ENCODE results near the gene RNF32.
"Not testable (repeated sequence)": the region's sequence is repeated elsewhere in the genome, so short reads cannot be mapped to it uniquely, and the experiment has no call there.

Gene RNF32

DNA sequence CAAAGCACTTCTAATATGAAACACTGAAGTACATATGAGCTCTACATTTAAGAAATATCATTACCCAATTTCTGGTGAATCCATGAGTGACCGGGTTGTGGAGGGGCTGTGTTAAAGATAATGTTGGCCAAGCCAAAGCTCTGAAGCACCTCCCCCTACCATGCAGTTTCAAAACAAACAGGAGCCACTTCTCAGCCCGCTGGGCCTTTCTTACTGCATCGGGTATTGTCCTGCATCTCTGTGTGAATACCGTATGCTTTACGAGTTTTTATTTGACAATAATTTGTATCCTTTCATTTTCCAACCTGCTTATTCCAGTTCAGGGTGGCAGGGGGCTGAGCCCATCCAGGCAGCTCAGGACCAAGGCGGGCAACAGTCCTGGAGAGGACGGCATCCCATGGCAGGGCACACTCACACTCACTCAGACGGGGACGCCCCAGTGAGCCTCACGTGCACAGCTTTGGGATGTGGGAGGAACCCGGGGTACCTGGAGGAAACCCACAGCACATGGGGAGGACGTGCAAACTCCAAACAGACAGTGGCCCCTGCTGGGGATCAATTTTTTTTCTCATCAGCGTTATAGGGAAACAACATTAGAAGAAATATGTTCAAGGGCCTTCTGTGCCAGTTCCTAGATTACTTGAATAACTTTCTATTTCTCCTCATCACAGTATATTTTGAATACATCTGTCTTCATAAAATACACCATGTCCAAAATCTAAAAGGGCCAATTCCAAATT lies 1.9 kb downstream of the RNF32 start:
- no peak for DNase-seq (ENCODE audit: low spot score)

GRCh38 chr7:156647330-156647729 lies 6.8 kb downstream of the RNF32 start:
- not testable (repeated sequence) for DNase-seq (ENCODE audit: low spot score)

DNA sequence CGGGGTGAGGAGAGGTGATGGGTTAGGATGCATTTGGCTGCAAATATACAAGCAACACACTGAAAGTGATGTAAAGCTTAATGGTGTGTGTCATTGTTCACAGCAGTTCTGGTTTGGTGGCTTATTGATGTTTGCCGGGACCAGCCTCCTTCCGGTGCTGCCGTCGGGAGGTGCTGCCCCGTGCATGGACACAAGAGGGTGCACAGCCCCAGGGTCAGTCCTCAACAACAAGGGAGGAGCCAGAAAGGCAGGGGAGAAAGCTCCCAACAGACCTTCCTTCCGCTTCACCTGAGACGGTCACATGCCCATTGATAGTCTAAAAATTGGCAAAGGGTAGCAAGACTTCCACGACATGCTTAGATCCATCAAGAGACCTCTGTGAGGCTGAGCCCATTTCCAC lies 9.5 kb downstream of the RNF32 start:
- no peak for DNase-seq (ENCODE audit: low spot score)

GRCh38 chr7:156651474-156651873 lies 10.9 kb downstream of the RNF32 start:
- DNase-seq (ENCODE audit: low spot score), result no peak

- no peak for DNase-seq (ENCODE audit: low spot score)
These were observed 12.5 kb downstream of the RNF32 start for GRCh38 chr7:156652886-156653568.

DNA sequence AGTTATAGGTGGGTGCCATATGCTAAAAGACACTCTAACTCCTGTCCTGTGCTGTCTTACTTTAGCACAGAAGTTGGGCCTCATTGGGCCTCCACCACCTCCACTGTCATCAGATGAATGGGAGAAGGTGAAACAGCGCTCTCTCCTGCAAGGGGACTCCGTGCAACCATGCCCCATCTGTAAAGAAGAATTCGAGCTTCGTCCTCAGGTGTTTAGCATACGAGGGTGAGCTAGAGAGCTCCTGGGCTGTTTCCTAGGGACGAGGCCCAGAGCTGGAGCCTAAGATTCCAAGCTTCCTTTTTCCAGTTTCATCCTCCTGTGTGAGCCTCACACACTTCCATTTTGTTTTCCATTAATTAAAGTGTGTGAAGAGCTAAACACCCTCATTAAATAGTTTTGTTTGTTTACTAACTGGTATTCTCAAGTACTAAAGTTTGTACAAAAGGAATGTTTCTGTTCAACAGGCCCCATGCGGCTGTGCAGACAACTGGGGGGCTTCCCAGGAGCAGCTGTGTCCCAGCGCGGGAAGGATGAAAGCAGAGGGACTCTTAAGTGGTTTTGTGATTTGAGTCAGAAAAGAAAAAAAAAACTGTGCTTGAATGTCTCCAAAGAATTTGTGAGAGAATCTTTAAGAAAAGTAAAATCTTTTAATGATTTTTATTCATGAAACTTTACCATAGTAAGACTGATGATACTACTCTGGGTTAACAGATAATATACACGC lies 14.1 kb downstream of the RNF32 start:
- no peak for DNase-seq (ENCODE audit: low spot score)

DNA sequence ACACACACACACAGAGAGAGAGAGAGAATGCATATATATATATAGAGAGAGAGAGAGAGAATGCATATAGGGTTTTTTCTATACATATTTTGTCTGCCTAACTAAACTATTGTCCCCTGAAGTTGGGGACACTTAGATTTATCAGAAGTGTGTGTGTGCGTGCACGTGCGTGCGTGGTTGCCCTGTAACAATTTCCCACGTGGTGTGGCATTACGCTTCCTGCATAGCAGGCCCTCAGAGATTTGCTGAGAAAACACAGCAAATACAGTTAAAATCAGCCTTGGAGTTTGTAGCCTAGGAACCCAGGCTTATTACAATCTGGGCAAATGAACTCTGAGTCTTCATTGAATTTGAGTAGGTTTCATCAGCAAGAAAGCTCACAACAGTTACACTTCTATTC lies 14.7 kb downstream of the RNF32 start:
- no peak for DNase-seq (ENCODE audit: low spot score)

DNA sequence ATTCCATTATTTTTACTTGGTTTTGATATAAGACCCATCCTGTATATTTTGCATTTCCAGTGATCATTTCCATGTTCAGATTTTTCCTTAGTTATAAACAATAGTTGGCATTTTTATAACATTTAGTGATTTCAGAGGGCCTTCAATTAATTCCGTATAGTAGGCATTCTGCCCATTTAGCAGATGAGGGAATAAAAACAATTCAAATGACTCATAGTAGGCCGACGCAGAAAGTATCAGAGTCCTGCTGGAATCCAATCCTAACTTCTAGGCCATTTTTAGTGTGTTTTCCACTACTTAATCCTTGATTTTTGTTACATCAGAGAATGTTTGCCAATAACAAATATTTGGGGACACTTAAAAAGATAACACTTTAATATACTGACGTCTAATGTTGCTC lies 15.4 kb downstream of the RNF32 start:
- no peak for DNase-seq (ENCODE audit: low spot score)

GRCh38 chr7:156656598-156656997 lies 16.0 kb downstream of the RNF32 start:
- DNase-seq (ENCODE audit: low spot score), result no peak

DNA sequence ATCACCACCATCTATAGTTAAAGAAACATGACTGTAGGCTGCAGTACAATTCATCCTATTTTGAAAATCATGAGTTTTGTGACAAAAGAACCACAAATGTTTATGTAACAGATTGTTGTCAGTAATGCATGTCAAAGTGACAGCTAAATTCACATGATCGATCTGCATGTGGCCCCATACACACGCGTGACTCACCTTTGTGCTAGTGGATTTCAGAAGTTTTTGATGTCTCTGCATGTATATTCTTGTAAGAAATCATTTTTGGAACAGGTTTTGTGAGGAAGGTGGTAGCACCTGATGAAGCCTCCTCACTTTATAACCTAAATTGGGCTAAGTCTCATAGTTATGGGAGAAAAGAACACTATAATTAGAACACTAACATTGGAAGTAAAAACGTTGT lies 17.1 kb downstream of the RNF32 start:
- DNase-seq (ENCODE audit: low spot score), result no peak

DNA sequence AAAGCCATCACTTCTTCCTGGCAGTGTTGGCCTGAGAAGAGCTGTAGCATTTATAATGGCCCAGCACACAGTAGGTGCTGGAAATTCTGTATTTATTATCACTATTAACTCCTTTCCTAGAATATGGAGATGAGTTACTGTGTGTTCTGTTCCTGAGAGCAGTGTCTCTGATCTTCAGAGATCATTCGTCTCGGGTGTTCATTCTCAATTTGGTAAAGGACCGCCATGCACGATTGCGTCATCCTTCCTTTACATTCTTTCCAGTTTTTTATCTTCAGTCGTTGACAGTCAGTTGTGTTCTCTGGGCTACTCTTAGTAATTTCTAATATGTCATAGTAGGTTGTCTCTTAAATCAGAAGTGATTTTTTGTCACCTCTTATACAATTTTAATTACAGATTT lies 18.6 kb downstream of the RNF32 start:
- no peak for DNase-seq (ENCODE audit: low spot score)

GRCh38 chr7:156659961-156660360 lies 19.4 kb downstream of the RNF32 start:
- no peak for DNase-seq (ENCODE audit: low spot score)

DNA sequence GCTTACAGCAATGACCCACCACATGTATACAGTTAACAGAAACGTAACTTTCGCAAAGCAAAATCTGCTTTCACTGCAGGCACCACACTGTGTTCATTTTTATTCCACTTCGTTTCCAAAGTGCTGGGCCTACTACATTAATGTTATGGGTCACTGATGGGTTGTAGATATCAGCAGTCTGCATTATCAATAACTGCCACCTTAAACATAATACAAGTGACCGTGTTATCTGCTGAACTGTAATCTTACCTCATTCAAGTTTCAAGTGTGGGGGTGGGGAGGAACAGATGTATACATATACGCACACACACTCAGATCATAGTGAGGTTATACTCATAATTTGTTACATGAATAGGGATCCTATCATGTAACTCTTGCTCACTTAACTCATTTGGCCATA lies 21.1 kb downstream of the RNF32 start:
- DNase-seq (ENCODE audit: low spot score), result no peak

GRCh38 chr7:156662277-156662676 lies 21.7 kb downstream of the RNF32 start:
- no peak for DNase-seq (ENCODE audit: low spot score)

DNA sequence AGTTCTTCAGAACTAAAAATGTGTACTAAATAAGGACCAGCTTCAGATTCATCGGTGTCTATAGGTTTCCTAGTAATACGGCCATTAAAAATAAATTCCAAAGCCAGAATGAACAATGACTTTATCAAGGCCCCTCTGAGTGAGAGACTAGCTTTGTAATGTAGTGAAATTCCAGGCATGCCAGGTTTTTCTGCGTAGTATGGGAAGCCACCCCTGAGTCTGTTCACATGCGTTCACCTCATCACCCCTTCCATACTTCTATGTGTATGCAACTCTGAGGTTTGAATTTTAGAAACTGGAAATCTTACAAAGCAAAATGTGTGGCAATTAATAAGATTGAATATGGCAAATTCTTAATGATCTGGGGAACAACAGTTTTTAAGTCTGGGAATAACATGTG lies 24.5 kb downstream of the RNF32 start:
- no peak for DNase-seq (ENCODE audit: low spot score)

DNA sequence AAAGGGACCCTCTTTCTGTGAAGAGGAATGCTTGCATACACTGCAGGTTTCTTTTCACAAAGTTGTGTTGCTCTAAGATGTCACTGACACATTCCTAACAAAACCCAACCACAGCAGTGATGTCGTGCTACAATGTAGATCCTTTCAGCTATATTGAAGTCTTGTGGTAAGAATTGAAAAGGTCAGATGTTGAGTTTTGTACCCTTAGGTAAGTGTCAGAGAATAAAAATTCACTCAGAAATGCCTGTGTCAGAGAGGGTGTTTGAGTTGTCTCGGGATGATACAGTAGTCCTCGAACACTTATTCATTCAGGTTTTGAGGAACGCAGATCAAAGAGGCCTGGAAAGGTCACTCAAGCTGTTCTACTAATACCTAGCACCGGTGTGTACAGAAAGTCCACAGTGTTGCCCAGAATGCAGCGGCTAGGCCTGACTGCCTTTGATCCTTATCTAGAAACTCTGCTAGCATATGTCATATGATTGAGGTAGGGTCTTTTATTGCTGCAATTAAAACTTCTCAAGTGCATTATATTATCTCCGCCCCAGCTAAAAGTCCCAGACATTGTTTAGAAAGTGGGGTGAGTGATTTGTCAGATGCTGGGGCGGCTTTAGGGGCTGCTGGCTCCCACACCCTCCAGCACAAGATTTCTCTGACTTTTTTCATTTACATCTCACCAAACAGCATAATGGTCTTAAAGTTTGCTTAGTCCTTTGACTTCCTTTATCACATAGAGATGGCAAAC lies 26.0 kb downstream of the RNF32 start:
- no peak for DNase-seq (ENCODE audit: low spot score)

- no peak for DNase-seq (ENCODE audit: low spot score)
These were observed 26.5 kb downstream of the RNF32 start for GRCh38 chr7:156667110-156667426.

- no peak for DNase-seq (ENCODE audit: low spot score)
These were observed 27.7 kb downstream of the RNF32 start for GRCh38 chr7:156668130-156668741.

- no peak for DNase-seq (ENCODE audit: low spot score)
These were observed 28.7 kb downstream of the RNF32 start for GRCh38 chr7:156669035-156669828.

DNA sequence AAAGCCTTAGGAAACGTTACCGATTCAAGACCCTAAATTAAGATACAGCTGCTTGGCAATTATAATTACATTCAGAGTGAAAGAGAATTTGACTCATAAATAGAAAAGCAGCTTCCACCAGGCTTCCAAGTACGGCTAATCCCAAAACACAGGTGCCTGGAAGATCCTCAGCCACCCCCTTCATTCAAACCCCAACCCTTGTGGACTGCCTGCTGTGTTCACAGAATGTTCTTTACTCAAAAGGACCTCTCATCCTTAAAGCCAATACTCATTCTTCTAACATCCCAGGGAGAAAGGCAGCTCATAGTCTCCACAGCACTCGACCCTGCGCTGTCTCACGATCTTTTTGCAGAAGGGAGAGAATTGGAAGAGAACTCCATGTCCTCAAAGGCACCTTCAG lies 32.9 kb downstream of the RNF32 start:
- DNase-seq (ENCODE audit: low spot score), result no peak

GRCh38 chr7:156673902-156674301 lies 33.3 kb downstream of the RNF32 start:
- no peak for DNase-seq (ENCODE audit: low spot score)
